ENCODE data around the gene SVBP. TPM values are rescaled to one million over a fixed set of nuclear protein-coding genes. Genes with fewer than 3 reads are reported as not detected.

SVBP gene
- total RNA-seq, 1 experiment from 2014 or later, result 41.3 TPM

- Histone ChIP-seq H3K9ac (ENCODE audit: extremely low read depth, insufficient read length, low read length) (no peak overlapping the region), H3K18ac (ENCODE audit: insufficient read length, low read depth, low read length) (no peak overlapping the region), H2BK120ac (ENCODE audit: low read depth, low read length, poor library complexity, severe bottlenecking) (no peak overlapping the region), H3K23ac (ENCODE audit: insufficient read length, low read depth, low read length) (no peak overlapping the region), H3K9me3 (ENCODE audit: control insufficient read depth, low read depth, low read length) (no peaks in the 10 kb centered on the region), H2AK5ac (ENCODE audit: insufficient read length, low read length) (no peak overlapping the region), H3K27me3 (ENCODE audit: insufficient read depth, low read length) (no peaks in the 10 kb centered on the region), H2BK12ac (ENCODE audit: insufficient read length, low read depth, low read length) (no peak overlapping the region), H2BK5ac (ENCODE audit: insufficient read length, low read length) (no peak overlapping the region), H3K79me1 (ENCODE audit: insufficient read depth, low read depth, low read length, poor library complexity, severe bottlenecking) (no peaks in the 10 kb centered on the region), H3K27ac (ENCODE audit: insufficient read length, low read depth, low read length) (no peak overlapping the region), H3K4ac (ENCODE audit: low read depth, low read length) (no peak overlapping the region), H4K20me1 (ENCODE audit: control insufficient read depth, insufficient read depth, insufficient read length) (no peaks in the 10 kb centered on the region), H4K8ac (replicated peaks; ENCODE audit: insufficient read length, low read depth, low read length) (no peak overlapping the region), H3K79me2 (ENCODE audit: insufficient read depth, low read length) (no peaks in the 10 kb centered on the region), H3K4me1 (ENCODE audit: insufficient read depth, low read length) (no peaks in the 10 kb centered on the region), H4K5ac (ENCODE audit: insufficient read length, low read depth, low read length) (no peak overlapping the region), H3K56ac (ENCODE audit: insufficient read length, low read depth, low read length) (no peak overlapping the region), H3K23me2 (ENCODE audit: insufficient read length, low read depth, low read length, poor library complexity, severe bottlenecking) (no peaks in the 10 kb centered on the region), H2BK15ac (ENCODE audit: low read depth, low read length) (no peak overlapping the region), H2AFZ (ENCODE audit: low read length) (no peak overlapping the region), H3K14ac (ENCODE audit: insufficient read depth, low read length) (no peak overlapping the region), H3K4me2 (ENCODE audit: insufficient read depth, insufficient read length, low read length) (no peak overlapping the region), H2BK20ac (ENCODE audit: low read depth, low read length, poor library complexity, severe bottlenecking) (no peak overlapping the region), H3T11ph (ENCODE audit: low read length) (no peak overlapping the region), H4K91ac (ENCODE audit: insufficient read length, low read depth, low read length) (no peak overlapping the region)
- H3K27me3 Mint-ChIP-seq (ENCODE audit: low read depth), result no peaks in the 10 kb centered on the region
- TF ChIP-seq, protein P1, sequence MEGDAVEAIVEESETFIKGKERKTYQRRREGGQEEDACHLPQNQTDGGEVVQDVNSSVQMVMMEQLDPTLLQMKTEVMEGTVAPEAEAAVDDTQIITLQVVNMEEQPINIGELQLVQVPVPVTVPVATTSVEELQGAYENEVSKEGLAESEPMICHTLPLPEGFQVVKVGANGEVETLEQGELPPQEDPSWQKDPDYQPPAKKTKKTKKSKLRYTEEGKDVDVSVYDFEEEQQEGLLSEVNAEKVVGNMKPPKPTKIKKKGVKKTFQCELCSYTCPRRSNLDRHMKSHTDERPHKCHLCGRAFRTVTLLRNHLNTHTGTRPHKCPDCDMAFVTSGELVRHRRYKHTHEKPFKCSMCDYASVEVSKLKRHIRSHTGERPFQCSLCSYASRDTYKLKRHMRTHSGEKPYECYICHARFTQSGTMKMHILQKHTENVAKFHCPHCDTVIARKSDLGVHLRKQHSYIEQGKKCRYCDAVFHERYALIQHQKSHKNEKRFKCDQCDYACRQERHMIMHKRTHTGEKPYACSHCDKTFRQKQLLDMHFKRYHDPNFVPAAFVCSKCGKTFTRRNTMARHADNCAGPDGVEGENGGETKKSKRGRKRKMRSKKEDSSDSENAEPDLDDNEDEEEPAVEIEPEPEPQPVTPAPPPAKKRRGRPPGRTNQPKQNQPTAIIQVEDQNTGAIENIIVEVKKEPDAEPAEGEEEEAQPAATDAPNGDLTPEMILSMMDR (conservative IDR thresholded peaks at IDR 0.05), result no peak
- peaks cover 19 to 41% (median 38%) of the 10 kb centered on the region in 3 experiments for H3K36me3 Mint-ChIP-seq (ENCODE audit: insufficient read depth in 1 of 3, low read depth in 3 of 3)
- no peak for DNase-seq
- H3K4me1 Mint-ChIP-seq, result no peaks in the 10 kb centered on the region; a peak in 1 of 4 replicates
- H3K4me3 Mint-ChIP-seq, result no peak overlapping the region
- no peak overlapping the region for H3K27ac Mint-ChIP-seq
- peaks cover 17 to 19% of the 10 kb centered on the region in 2 experiments for H3K9me3 Mint-ChIP-seq
Measured at GRCh38 chr1:42807056-42807668, 10.0 kb downstream of the SVBP start.
